HUDEP-2 (cell line): Measurements from ENCODE around the gene ESRRB.
A peak's percentile ranks its signal among the peaks of the same experiment; 100 is the strongest.

Experiments used
- DNase-seq, 76 experiments: peaks; one replicate each; lab custom pipeline; 2025; ENCODE audit not compliant: unreplicated experiment in 76 of 76; lab: John Stamatoyannopoulos, UW

Gene ESRRB

DNA sequence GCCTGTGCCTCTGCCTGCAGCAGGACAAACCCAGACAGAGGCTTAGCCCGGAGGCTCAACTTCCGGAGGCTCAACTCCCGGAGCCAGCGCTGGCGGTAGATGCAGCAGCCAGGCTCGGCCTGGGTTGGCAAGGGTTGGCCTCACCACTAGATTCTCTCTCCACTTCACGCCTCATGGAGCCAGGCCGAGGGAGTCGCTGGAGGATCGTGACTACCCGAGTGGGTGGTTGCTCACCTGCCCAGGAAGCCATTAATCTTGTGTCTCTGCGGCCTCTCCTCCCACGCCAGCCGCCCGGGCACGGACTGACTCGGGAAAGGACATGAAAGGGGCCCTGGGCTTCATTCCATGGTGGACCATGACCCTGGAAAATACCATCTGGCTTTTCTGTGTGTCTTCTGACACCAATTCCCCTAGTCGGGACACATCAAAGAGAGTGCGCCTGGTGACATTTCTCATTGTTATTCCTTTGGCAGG is 20.8 kb downstream of the ESRRB start:
- no peak for DNase-seq

DNA sequence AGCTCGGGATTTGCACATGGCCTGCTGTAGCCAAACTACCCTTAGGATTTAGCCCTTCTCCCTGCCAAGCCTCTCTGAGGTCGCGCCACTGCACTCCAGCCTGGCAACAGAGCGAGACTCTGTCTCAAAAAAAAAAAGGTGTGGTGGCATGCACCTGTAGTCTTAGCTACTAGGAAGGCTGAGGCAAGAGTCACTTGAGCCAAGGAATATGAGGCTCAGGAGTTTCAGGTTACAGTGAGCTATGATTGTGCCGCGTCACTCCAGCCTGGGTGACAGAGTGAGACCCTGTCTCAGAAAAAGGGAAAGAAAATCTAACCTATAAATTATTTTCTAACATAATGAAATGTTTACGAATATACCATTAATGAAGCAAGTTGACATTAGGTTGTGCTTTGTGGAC is 29.7 kb downstream of the ESRRB start:
- DNase-seq = no peak

DNA sequence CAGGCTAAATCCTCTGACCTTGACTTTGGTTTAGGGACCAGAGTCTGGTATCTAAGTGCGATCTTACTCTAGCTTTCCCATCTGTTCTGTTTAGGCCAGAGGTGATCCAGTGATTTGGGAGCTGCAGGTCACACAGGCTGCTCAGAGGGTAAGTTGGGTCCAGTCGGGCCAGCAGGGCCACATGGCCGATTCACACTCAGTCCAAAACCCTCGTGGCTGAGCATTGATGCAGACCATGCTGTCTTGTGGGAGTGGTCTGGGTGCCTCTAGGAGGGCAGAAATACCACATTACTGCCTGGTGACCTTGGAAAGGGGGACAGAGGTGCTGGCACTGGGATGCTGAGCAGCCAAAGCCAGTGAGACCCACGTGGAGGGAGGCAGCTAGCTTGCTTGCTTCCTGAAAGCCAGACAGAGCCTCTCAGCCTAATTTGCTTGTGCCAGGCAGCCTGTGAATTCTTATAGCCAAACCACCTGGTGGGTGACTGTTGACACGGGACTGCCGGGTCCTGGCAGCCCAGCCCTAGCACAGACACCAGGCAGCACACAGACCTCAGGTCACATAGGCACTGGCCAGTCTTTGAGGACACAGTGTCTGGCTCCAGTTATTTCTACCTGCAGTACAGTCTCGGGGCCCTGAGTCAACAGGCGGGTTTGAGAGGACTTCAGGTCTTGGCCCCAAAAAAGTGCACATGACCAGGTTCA is 31.7 kb downstream of the ESRRB start:
- no peak for DNase-seq

- no peak for DNase-seq
Measured at GRCh38 chr14:76408877-76409276, 32.9 kb downstream of the ESRRB start.

- no peak for DNase-seq
Measured at GRCh38 chr14:76412501-76412900, 36.6 kb downstream of the ESRRB start.

DNA sequence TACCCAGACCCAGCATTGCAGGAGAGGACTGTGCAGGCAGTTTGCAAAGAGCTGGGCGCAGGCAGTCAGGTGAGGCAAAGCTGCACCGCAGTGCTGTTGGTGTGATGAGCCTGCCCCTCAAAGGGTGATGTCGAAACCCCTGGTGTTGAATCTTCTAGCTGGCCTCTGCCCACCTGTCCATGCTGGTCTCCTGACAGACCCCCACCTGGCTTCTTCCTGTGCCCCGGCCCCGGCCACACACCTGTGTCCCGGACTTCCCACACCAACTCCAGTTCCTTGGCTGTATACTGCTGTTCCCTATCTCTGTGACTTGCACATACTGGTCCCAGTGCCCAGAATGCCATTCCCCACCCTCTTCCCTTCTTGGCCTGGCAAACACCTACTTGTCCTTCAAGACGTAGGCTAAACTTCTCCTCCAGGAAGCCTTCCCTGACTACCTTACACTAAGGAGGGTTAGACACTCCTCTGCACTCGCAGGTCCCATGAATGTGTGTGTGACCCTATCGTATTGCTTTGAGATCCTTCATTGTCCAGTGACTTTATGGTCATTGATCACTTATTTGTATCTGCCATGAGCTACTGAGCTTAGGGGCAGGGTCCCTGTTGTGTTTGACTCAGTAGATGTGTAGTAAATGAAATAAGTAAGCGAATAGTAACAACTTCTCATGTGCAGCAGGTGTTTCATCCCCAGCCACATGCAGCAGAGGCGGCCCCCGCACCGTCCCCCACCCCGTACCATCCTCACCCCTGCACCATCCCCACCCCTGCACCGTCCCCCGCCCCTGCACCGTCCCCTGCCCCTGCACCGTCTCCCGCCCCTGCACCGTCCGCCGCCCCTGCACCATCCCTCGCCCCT is 37.4 kb downstream of the ESRRB start:
- DNase-seq = no peak

- no peak for DNase-seq
Measured at GRCh38 chr14:76413962-76414600, 38.1 kb downstream of the ESRRB start.

GRCh38 chr14:76419399-76419798 is 43.5 kb downstream of the ESRRB start:
- DNase-seq = no peak

GRCh38 chr14:76420827-76421226 is 44.9 kb downstream of the ESRRB start:
- no peak for DNase-seq

DNA sequence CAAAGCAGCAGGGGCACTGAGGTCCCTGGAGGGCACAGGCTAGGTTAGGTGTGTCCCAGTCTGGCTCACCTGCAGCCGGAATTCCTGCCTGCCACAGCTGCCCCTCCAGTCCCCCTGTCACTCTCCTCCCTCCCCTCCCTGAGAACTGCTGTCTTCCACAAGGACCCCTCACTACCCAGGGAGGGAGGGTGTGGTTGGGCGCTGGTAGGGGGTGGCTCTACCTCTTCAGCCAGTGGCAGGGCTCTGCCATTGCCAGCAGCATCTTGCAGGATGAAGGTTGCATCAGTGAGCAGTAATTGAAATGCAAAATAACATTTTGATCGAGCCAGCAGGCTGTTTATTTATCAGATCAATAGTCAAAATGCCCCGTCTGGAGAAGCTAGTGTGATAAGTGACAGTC is 45.7 kb downstream of the ESRRB start:
- no peak for DNase-seq

DNA sequence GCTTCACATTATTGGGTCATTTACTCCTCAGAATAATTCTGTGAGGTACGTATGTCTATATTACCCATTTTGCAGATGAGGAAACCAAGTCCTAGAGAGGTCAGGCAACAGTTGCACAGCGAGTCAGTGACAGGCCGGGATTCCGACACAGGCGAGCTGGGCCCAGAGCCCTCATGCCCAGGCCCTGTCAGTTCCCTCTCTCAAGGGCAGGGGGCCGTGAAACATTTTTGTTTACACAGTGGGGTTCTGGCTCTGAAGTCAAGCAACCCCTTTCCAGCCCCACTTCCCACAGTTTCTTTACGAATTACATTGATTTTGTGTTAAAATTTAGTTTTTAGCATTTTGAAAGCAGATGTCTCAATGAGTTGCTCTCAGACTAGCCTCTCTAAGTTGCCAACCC is 46.7 kb downstream of the ESRRB start:
- no peak for DNase-seq

GRCh38 chr14:76423534-76423933 is 47.6 kb downstream of the ESRRB start:
- DNase-seq = no peak

DNA sequence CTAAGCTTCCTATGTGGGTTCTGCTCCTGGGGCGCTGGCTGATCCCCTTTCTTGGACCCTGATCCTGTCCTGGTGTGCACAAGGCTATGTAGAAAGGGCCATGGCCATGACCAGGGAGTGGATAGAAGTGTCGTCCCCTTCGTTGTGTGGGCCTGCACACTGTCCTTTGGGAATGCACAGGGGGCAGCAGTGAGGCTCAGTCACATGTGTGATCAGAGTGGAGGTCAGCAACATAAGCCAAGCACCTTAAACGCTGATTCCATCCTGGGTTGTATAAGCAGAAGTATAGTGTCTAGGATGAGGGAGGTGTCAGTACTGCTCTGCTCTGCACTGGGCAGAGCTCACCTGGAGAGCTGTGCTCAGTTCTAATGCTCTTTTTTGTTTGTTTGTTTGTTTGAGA is 48.4 kb downstream of the ESRRB start:
- DNase-seq = peak in 1 of 76 experiments; percentile 2

DNA sequence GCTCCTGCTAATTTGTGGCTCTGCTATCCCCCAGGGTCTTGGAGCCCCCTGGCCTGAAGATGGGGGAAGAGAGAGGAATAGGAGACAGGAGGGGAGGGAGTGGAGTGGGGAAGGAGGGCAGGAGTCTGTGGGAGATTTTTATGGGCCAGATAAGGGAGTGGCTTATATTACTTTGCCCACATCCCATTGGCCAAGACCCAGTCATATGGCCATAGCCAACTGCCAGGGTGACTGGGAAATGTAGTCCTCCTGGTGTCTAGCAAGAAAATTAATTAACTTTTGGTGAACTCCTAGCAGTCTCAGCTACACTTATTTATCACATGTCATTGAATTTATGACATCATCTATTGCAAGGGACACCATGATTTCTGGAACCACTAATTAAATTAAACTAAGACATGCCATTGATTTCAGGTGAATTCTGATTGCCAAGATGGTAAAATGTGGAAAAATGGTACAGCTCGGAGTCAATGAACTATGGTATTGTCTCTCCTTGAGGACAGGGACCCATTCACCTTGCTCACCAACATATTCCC is 50.3 kb downstream of the ESRRB start:
- peak in 4 of 76 experiments; percentile 0 to 6 (median 2) for DNase-seq

DNA sequence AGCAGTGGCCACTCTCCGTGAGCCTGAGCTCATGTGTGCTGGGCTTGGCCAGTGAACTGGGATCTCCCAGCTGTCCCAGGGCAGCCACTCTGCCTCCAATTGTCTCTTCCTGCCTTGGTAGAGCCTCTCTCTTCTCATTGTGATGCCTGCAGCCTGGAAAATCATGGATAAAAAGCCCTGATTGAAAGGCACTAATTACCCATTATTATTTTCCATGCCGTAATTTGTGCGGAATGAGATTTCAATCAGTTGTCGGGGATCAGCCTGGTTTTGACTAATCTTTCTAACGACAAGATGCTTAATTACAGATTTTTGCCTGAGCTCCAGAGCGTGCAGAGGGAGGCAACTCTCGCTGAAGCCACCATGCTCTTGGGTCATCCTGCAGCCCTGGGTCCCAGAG is 52.7 kb downstream of the ESRRB start:
- no peak for DNase-seq

DNA sequence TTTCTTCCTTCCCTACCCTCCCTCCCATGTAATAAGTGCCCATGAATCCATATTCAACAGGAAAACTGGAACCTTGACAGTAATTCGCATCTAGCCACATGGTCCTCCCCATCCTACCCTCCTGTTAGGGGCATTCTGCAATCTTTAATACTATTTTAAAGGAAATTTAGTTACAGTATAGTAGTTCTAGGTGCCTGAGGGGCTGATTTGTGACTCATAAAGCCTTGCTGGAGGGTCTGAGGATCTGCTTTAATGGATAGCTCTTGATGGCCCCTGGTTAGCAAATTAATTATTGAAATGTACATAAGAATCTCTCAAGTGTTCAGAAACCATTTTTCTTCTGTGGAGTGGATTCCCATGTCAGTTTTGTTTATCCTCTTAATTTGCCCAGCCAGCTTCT is 54.1 kb downstream of the ESRRB start:
- DNase-seq = no peak

GRCh38 chr14:76430475-76430980 is 54.6 kb downstream of the ESRRB start:
- DNase-seq = no peak

DNA sequence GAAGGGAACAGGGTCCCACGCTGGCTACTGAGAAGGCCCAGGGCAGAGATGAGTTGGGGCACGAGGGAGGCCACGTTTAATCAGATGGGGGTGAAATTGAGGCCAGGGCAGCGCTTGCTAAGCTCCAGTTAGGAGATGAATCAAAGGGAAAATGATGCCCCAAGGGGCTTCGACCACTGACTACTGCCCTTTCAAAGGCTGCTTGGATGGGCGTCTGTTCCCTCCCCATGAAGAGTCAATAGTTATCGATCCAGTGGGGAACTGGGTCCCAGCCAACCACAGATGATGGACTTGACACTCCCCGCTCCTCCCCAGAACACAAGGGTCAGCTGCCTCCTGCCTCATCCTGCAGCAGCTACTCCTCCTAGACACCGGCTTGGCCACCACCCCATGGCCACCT is 55.6 kb downstream of the ESRRB start:
- no peak for DNase-seq

DNA sequence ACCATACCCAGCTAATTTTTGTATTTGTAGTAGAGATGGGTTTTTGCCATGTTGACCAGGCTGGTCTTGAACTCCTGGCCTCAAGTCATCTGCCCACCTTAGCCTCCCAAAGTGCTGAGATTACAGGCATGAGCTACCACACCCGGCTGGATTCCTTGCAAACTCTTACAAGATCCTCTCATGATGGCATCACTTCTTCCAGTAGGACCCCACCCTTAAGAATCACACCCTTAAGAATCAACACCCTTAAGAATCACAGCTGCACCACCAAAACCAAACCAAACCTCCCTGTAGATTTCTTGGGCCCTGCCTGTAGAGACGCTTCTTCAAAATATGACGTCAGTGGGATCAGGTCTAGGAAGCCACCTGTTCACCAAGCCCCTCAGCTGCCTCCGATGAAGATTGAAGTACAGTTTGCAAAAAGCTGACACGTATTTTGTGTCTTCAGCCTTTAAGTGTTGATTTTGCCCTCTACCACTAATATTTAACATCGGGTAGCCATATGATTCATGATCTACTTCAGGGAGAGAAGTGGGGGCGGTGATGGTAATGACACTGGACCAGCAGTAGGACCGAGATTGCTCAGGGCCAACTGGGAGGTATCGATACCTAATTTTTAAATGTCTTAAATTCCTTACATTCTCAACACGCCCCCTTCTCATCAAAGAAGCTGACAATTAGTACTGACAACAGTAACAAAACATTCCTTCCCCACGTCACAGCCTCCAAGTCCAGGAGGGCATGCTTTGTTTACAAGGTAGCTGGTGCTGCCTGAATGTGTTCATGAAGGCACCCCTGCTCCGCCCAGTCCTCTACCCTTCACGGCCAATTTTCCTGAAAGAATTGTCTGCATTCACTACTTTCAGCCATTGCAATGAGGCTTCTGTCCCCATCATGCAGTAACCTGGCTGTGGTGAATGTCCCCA is 57.2 kb downstream of the ESRRB start:
- DNase-seq = no peak

GRCh38 chr14:76434220-76434619 is 58.3 kb downstream of the ESRRB start:
- DNase-seq = no peak
